ENCODE measurements around the gene WDCP. TPM values are rescaled to one million over a fixed set of nuclear protein-coding genes. Genes with fewer than 3 reads are reported as not detected.
A peak's percentile ranks its signal among the peaks of the same experiment; 100 is the strongest.

WDCP gene
- total RNA-seq, 2 donors from 2014 or later: 2.7 to 3.6 TPM

DNA sequence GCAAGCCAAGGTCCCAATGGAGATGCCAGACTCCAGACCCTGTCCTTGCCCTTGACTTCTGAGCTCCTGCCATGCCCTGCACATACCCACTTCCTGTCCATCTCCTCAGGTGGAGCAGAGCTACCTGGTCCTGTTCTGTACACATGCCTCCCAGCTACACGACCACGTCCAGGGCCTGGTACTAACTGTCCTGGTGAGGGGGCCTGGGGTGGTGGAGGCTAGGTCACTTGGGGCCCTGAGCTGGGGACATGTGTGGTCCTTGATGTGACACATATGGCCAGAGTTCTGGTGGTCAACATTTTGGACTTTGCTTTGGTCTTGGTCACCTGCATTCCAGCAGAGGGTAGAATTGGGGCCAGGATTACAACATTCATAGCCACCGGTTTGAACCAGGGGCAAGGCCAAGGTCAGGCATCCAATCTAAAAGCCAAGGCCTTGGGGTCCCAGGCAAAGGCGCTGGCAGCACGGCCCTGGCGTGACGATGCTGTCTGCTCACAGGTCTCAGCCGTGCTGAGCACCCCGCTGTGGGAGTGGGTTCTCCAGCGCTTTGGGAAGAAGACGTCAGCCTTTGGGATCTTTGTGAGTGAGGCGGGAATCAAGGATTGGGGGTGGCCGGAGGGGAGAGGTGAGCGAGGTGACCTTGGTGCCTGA is 24.7 kb downstream of the WDCP start:
- Histone ChIP-seq H3K27me3 (no peaks in the 10 kb centered on the region), H3K36me3 (peaks cover 4% of the 10 kb centered on the region), H3K4me3 (no peak overlapping the region), H3K4me1 (no peaks in the 10 kb centered on the region), H3K9me3 (no peaks in the 10 kb centered on the region), H3K27ac (no peak overlapping the region)
- TF ChIP-seq CTCF (IDR thresholded peaks at IDR 0.05): no peak
- DNase-seq (ENCODE audit: low spot score): no peak

DNA sequence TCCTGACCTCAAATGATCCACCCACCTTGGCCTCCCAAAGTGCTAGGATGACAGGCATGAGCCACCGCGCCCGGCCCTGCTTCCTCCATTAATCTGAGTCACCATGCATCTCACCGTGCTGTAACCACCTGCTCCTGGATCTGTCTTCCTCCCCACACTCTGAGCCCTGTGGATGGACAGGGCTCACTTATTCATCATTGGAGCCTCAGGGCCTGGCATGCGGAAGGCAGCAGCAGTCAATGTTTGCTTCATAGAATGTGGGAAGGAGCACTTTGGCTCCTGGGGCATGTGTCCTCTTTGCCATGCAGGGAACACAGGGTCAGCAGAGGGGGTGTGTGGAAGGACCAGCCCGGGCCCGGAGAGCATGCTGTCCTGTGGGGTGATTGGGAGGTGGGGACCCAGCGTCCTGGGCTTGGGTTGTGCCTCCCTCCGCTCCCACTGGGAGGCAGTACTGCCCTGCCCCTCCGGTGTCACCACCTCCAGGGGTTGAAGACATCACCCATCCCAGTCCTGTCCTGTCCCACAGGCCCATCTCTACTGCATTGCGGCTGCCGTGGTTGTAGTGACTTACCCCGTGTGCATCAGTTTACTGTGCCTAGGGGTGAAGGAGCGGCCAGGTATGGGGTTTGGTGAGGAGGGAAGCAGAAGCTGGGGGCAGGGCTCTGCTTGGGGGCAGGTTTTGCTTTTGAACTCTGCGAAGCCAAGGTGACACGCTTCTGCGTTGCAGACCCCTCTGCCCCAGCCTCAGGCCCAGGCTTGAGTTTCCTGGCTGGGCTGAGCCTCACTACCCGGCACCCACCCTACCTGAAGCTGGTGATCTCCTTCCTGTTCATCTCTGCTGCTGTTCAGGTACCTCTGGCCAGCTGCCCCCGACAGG is 25.8 kb downstream of the WDCP start:
- Histone ChIP-seq H3K4me3 (no peak overlapping the region), H3K9me3 (no peaks in the 10 kb centered on the region), H3K27ac (no peak overlapping the region), H3K4me1 (no peaks in the 10 kb centered on the region), H3K36me3 (peaks cover 3% of the 10 kb centered on the region), H3K27me3 (no peaks in the 10 kb centered on the region)
- peak in 1 of 2 donors; percentile 16 for TF ChIP-seq CTCF (IDR thresholded peaks at IDR 0.05)
- DNase-seq (ENCODE audit: low spot score): no peak

GRCh38 chr2:24020244-24020643 is 26.9 kb downstream of the WDCP start:
- Histone ChIP-seq H3K27ac (no peak overlapping the region), H3K27me3 (no peaks in the 10 kb centered on the region), H3K36me3 (no peaks in the 10 kb centered on the region), H3K9me3 (no peaks in the 10 kb centered on the region), H3K4me3 (no peak overlapping the region), H3K4me1 (no peaks in the 10 kb centered on the region)
- TF ChIP-seq CTCF (IDR thresholded peaks at IDR 0.05): no peak
- DNase-seq (ENCODE audit: low spot score): no peak

DNA sequence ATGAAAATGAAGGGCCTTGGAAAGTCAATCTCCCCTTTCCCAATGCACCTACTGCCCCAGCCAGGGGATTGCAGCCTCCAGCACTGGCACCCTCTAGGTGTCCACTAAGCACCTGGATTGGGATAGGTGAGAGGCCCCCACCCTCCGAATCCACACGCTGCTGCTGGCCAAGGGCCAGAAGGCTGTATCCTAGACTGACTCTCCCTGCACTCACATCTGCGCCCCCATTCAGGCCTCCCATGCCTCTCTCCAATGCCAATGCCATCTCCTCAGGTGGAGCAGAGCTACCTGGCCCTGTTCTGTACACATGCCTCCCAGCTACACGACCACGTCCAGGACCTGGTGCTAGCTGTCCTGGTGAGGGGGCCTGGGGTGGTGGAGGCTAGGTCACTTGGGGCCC is 27.5 kb downstream of the WDCP start:
- DNase-seq (ENCODE audit: low spot score): no peak
- Histone ChIP-seq H3K9me3 (no peaks in the 10 kb centered on the region), H3K27me3 (no peaks in the 10 kb centered on the region), H3K4me1 (no peaks in the 10 kb centered on the region), H3K4me3 (no peak overlapping the region), H3K36me3 (no peaks in the 10 kb centered on the region), H3K27ac (no peak overlapping the region)
- no peak for TF ChIP-seq CTCF (IDR thresholded peaks at IDR 0.05)

- Histone ChIP-seq H3K27ac (no peak overlapping the region), H3K36me3 (no peaks in the 10 kb centered on the region), H3K4me1 (no peaks in the 10 kb centered on the region), H3K27me3 (no peaks in the 10 kb centered on the region), H3K4me3 (no peak overlapping the region), H3K9me3 (no peaks in the 10 kb centered on the region)
- no peak for DNase-seq (ENCODE audit: low spot score)
- no peak for TF ChIP-seq CTCF (IDR thresholded peaks at IDR 0.05)
Measured at GRCh38 chr2:24018241-24018640, 28.9 kb downstream of the WDCP start.

Data from right atrium auricular region (tissue), 2 donors.